Breast epithelium (tissue), 3 donors: Measurements from ENCODE around the gene CNGB1.

Experiments used
- POLR2A ChIP-seq: fragments of 450-650 bp; IDR thresholded peaks from one replicate; pipeline ENCODE4 v1.6.1; 2016; ENCODE audit warnings: antibody characterized with exemption, mild to moderate bottlenecking, moderate library complexity
- POLR2AphosphoS5 ChIP-seq, 3 donors: sonication (generic); formaldehyde crosslinking; IDR thresholded peaks; one replicate each; pipeline ENCODE4 v1.6.1; 2017; ENCODE audit warnings: antibody characterized with exemption in 3 of 3

DNA sequence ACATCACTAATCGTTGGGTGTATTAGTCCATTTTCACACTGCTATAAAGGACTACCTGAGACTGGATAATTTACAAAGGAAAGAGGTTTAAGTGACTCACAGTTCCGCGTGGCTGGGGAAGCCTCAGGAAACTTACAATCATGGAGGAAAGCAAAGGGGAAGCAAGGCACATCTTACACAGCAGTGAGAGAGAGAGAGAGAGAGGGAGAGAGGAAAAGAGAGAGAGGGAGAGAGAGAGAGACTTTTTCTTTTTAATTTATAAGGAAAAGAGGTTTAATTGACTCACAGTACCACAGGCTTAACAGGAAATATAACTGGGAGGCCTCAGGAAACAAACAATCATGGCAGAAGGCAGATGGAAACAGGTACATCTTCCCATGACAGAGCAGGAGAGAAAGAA lies 41.7 kb downstream of the CNGB1 start:
- TF ChIP-seq POLR2AphosphoS5 (IDR thresholded peaks at IDR 0.05), result no peak
- TF ChIP-seq POLR2A, result no peak
